NT2/D1 (cell line): ENCODE measurements around the gene SLC45A1.

ENCODE experiments used
- SUZ12 ChIP-seq: IDR thresholded peaks from 2 replicates; pipeline ENCODE4 v1.6.1; 2011; ENCODE audit not compliant: insufficient read length, insufficient read depth; ENCODE audit errors: extremely low read depth
- YY1 ChIP-seq: IDR thresholded peaks from 2 replicates; pipeline ENCODE4 v1.6.1; 2011; ENCODE audit not compliant: insufficient read length, insufficient read depth
- ZNF274 ChIP-seq: IDR thresholded peaks from 2 replicates; pipeline ENCODE4 v1.6.1; 2011; ENCODE audit warnings: mild to moderate bottlenecking, low read depth, low read length

- TF ChIP-seq SUZ12 (no peak), YY1 (no peak), ZNF274 (no peak)
Measured at GRCh38 chr1:8326265-8326664, 8.4 kb downstream of the SLC45A1 start.
